Measurements from ENCODE around the gene PIP4K2A. TPM values are rescaled to one million over a fixed set of nuclear protein-coding genes. Genes with fewer than 3 reads are reported as not detected.
A peak's percentile ranks its signal among the peaks of the same experiment; 100 is the strongest.
"Not testable (repeated sequence)": the region's sequence is repeated elsewhere in the genome, so short reads cannot be mapped to it uniquely, and the experiment has no call there.

PIP4K2A gene
- total RNA-seq, 1 donor from 2014 or later, result 28.6 TPM

GRCh38 chr10:22752272-22752889, 38.0 kb upstream of the PIP4K2A start:
- DNase-seq (ENCODE audit: low read depth), result no peak
- no peak overlapping the region for H3K4me3 ChIP-seq (ENCODE audit: low read depth, low read length)
- TF ChIP-seq, protein P1, sequence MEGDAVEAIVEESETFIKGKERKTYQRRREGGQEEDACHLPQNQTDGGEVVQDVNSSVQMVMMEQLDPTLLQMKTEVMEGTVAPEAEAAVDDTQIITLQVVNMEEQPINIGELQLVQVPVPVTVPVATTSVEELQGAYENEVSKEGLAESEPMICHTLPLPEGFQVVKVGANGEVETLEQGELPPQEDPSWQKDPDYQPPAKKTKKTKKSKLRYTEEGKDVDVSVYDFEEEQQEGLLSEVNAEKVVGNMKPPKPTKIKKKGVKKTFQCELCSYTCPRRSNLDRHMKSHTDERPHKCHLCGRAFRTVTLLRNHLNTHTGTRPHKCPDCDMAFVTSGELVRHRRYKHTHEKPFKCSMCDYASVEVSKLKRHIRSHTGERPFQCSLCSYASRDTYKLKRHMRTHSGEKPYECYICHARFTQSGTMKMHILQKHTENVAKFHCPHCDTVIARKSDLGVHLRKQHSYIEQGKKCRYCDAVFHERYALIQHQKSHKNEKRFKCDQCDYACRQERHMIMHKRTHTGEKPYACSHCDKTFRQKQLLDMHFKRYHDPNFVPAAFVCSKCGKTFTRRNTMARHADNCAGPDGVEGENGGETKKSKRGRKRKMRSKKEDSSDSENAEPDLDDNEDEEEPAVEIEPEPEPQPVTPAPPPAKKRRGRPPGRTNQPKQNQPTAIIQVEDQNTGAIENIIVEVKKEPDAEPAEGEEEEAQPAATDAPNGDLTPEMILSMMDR (conservative IDR thresholded peaks at IDR 0.05; ENCODE audit: low read depth, low read length), result no peak

DNA sequence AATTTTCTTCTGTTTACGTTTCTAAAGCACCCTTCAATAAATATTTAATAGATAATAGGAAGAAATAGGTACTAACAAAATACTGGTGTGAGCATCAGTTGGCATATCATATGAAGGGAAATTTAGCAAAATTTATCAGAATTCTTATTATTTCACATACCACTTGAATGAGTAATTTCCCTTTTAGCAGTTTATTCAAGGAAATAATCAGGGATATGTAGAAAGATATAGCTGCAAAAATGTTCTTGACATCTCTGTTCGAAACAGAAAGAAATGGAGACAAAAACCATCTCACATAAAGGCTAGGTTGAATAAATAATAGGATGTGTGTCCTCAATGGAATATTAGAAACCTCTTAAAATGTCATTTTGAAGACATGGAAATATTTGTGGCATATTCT, 35.8 kb upstream of the PIP4K2A start:
- H3K4me3 ChIP-seq (ENCODE audit: low read depth, low read length), result no peak overlapping the region
- TF ChIP-seq, protein P1 (conservative IDR thresholded peaks at IDR 0.05; ENCODE audit: low read depth, low read length), result no peak
- DNase-seq (ENCODE audit: low read depth), result no peak

DNA sequence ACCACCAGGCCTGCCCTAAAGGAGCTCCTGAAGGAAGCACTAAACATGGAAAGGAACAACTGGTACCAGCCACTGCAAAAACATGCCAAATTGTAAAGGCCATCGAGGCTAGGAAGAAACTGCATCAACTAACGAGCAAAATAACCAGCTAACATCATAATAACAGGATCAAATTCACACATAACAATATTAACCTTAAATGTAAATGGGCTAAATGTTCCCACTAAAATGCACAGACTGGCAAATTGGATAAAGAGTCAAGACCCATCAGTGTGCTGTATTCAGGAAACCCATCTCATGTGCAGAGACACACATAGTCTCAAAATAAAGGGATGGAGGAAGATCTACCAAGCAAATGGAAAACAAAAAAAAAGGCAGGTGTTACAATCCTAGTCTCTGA, 30.5 kb upstream of the PIP4K2A start:
- not testable (repeated sequence) for H3K4me3 ChIP-seq (ENCODE audit: low read depth, low read length); DNase-seq (ENCODE audit: low read depth)

GRCh38 chr10:22742678-22743077, 28.3 kb upstream of the PIP4K2A start:
- TF ChIP-seq, protein P1 (conservative IDR thresholded peaks at IDR 0.05; ENCODE audit: low read depth, low read length), result no peak

GRCh38 chr10:22741631-22742030, 27.3 kb upstream of the PIP4K2A start:
- not testable (repeated sequence) for DNase-seq (ENCODE audit: low read depth); H3K4me3 ChIP-seq (ENCODE audit: low read depth, low read length)

More at GRCh38 chr10:22742678-22743077, 28.3 kb upstream of the PIP4K2A start:
- no peak overlapping the region for H3K4me3 ChIP-seq (ENCODE audit: low read depth, low read length)
- no peak for DNase-seq (ENCODE audit: low read depth)

DNA sequence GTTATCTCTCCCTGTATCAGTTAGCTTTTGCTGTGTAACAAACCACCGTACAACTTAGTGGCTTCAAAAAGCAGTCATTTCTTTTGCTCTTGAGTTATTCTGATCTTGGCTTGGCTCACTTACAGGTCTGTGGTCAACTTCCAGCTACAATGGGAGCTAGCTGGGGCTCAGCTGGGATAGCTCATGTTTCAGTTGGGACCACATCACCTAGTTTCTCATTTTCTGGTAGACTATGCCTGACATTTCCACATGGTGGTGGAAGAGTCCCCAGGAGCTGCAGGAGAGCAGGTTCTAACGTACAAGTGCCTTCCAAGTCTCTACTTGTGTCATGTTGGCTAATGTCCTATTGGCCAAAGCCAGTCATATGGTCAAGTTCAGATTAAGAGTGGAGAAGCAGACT, 25.8 kb upstream of the PIP4K2A start:
- DNase-seq (ENCODE audit: low read depth), result no peak
- no peak overlapping the region for H3K4me3 ChIP-seq (ENCODE audit: low read depth, low read length)
- TF ChIP-seq, protein P1 (conservative IDR thresholded peaks at IDR 0.05; ENCODE audit: low read depth, low read length), result peak; percentile 23

GRCh38 chr10:22737587-22737986, 23.2 kb upstream of the PIP4K2A start:
- DNase-seq (ENCODE audit: low read depth), result peak; percentile 87
- TF ChIP-seq, protein P1 (conservative IDR thresholded peaks at IDR 0.05; ENCODE audit: low read depth, low read length), result no peak
- H3K4me3 ChIP-seq (ENCODE audit: low read depth, low read length), result no peak overlapping the region

DNA sequence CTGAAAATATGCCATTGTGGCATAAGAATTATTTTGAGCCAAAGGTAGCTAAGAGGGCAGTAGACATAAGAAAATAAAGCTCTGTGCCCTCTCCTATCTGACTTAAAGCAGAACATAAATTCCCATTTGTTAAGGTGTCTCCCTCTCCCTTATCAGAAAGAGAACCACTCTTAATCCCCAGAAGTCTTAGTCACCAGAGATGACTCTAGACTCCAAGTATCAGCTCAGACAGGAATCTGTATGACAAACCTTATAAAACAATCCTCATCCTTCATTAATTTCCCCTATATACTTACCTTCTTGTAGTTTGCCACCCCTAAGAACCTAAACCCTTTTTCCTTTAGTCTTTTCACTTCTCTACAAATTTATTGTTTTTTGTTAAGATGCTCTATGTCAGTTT, 21.8 kb upstream of the PIP4K2A start:
- no peak for DNase-seq (ENCODE audit: low read depth)
- TF ChIP-seq, protein P1 (conservative IDR thresholded peaks at IDR 0.05; ENCODE audit: low read depth, low read length), result no peak
- H3K4me3 ChIP-seq (ENCODE audit: low read depth, low read length), result no peak overlapping the region

All from epithelial cell of proximal tubule (primary cell).